ENCODE measurements around the gene SEC14L1.

SEC14L1 gene

GRCh38 chr17:77264617-77265230, 124.0 kb downstream of the SEC14L1 start:
- no peak for DNase-seq (ENCODE audit: low spot score)

GRCh38 chr17:77266213-77266612, 125.4 kb downstream of the SEC14L1 start:
- no peak for DNase-seq (ENCODE audit: low spot score)
